Adipose tissue (tissue), 3 donors: ENCODE data around the gene HBS1L. TPM values are rescaled to one million over a fixed set of nuclear protein-coding genes. Genes with fewer than 3 reads are reported as not detected.

Source experiments
- H3K27ac ChIP-seq: one replicate; pipeline ENCODE4 v1.5.1; 2013; ENCODE audit warnings: low read depth, low read length
- WGBS, 3 donors: extraction: QIAGEN DNeasy Blood & Tissue Kit; methylation state at CpG; one replicate each; pipeline ENCODE4 v1.1.7; 2013; 5-methylcytosine and 5-hydroxymethylcytosine counted together
- polyA plus RNA-seq, 3 donors: library from polyadenylated mRNA; stranded (reverse); fragments of 200-250 nt; gene quantifications; one replicate each; pipeline ENCODE4 v1.2.3, GENCODE V29; 2013
- donor health status: healthy with polysubstance abuse.
- donor health status: Bipolar disorder and iron deficiency.
- donor health status: healthy.

HBS1L gene
- polyA plus RNA-seq, 3 donors, result 26.3 to 33.2 (median 30.3) TPM

GRCh38 chr6:134936931-134937330, 117.7 kb downstream of the HBS1L start:
- H3K27ac ChIP-seq, result no peak overlapping the region
- WGBS, 3 donors, result 66 to 81% (median 78%) methylated on average over 5 of the region's 5 CpGs

GRCh38 chr6:134936476-134936875, 118.1 kb downstream of the HBS1L start:
- 89 to 96% (median 92%) methylated on average over 5 of the region's 5 CpGs for WGBS, 3 donors
- H3K27ac ChIP-seq, result no peak overlapping the region

GRCh38 chr6:134934793-134935485, 119.7 kb downstream of the HBS1L start:
- 95 to 96% (median 96%) methylated on average over 5 of the region's 5 CpGs for WGBS, 3 donors
- no peak overlapping the region for H3K27ac ChIP-seq

GRCh38 chr6:134932535-134933470, 121.8 kb downstream of the HBS1L start:
- WGBS, 3 donors, result 88 to 95% (median 93%) methylated on average over 11 of the region's 11 CpGs
- H3K27ac ChIP-seq, result no peak overlapping the region

- no peak overlapping the region for H3K27ac ChIP-seq
- 75 to 85% (median 80%) methylated on average over 5 of the region's 5 CpGs for WGBS, 3 donors
These were observed 122.5 kb downstream of the HBS1L start for GRCh38 chr6:134932098-134932497.

- WGBS, 3 donors, result 83 to 96% (median 88%) methylated on average over 6 of the region's 6 CpGs
- no peak overlapping the region for H3K27ac ChIP-seq
These were observed 124.2 kb downstream of the HBS1L start for GRCh38 chr6:134930463-134930862.

GRCh38 chr6:134928151-134928900, 126.3 kb downstream of the HBS1L start:
- 79 to 87% (median 82%) methylated on average over 6 of the region's 6 CpGs for WGBS, 3 donors
- H3K27ac ChIP-seq, result no peak overlapping the region

- no peak overlapping the region for H3K27ac ChIP-seq
- 71 to 93% (median 78%) methylated on average over 3 of the region's 3 CpGs for WGBS, 3 donors
These were observed 128.8 kb downstream of the HBS1L start for GRCh38 chr6:134925800-134926199.

- 85 to 91% (median 88%) methylated on average over 6 of the region's 6 CpGs for WGBS, 3 donors
- no peak overlapping the region for H3K27ac ChIP-seq
These were observed 132.8 kb downstream of the HBS1L start for GRCh38 chr6:134921721-134922261.

- H3K27ac ChIP-seq, result no peak overlapping the region
- 82 to 91% (median 90%) methylated on average over 5 of the region's 5 CpGs for WGBS, 3 donors
These were observed 133.3 kb downstream of the HBS1L start for GRCh38 chr6:134921276-134921675.

- 51 to 72% (median 66%) methylated on average over 2 of the region's 2 CpGs for WGBS, 3 donors
- no peak overlapping the region for H3K27ac ChIP-seq
These were observed 134.2 kb downstream of the HBS1L start for GRCh38 chr6:134920422-134920821.

- 92 to 96% (median 94%) methylated on average over 17 of the region's 17 CpGs for WGBS, 3 donors
- no peak overlapping the region for H3K27ac ChIP-seq
These were observed 136.1 kb downstream of the HBS1L start for GRCh38 chr6:134918418-134918961.

GRCh38 chr6:134911547-134911946, 143.1 kb downstream of the HBS1L start:
- 86 to 96% (median 93%) methylated on average over 1 of the region's 1 CpG for WGBS, 3 donors
- H3K27ac ChIP-seq, result no peak overlapping the region

GRCh38 chr6:134910593-134910935, 144.1 kb downstream of the HBS1L start:
- WGBS, 3 donors, result 69 to 93% (median 86%) methylated on average over 1 of the region's 1 CpG
- H3K27ac ChIP-seq, result no peak overlapping the region

Other genes starting within 250 kb of the HBS1L start
- under 1 TPM; 0.08 to 0.56 (median 0.36) TPM for gene ALDH8A1, start 104.7 kb downstream of the HBS1L start, polyA plus RNA-seq
- gene MYB, start 126.5 kb upstream of the HBS1L start, polyA plus RNA-seq, result under 1 TPM; 0.05 to 0.22 (median 0.06) TPM